Thymus (tissue), 2 donors: ENCODE results near the gene OCRL. TPM values are rescaled to one million over a fixed set of nuclear protein-coding genes. Genes with fewer than 3 reads are reported as not detected.

Experiments
- polyA plus RNA-seq: library from polyadenylated mRNA; stranded (reverse); fragments of 200-250 nt; gene quantifications from one replicate; pipeline ENCODE4 v1.2.3, GENCODE V29; 2013
- total RNA-seq: library from RNA; stranded (reverse); fragments of 120-200 nt; gene quantifications from one replicate; pipeline ENCODE4 v1.2.4, GENCODE V29; 2013
- donor health status: healthy.

The OCRL gene
- total and polyA plus RNA-seq, 2 donors: 3.5 to 8.2 TPM

Other genes with a start within 250 kb of the OCRL start
- 15.5 TPM for gene SMARCA1, start 16.8 kb upstream of the OCRL start, total RNA-seq
- gene SMARCA1, start 16.8 kb upstream of the OCRL start, polyA plus RNA-seq: 14.7 TPM
- 0.90 TPM for gene APLN, start 114.7 kb downstream of the OCRL start, total RNA-seq
- 0.32 TPM for gene APLN, start 114.7 kb downstream of the OCRL start, polyA plus RNA-seq
- 0.90 TPM for gene XPNPEP2, start 198.7 kb downstream of the OCRL start, total RNA-seq
- gene XPNPEP2, start 198.7 kb downstream of the OCRL start, polyA plus RNA-seq: 0.62 TPM
- gene SASH3, start 239.7 kb downstream of the OCRL start, total RNA-seq: 176 TPM
- gene SASH3, start 239.7 kb downstream of the OCRL start, polyA plus RNA-seq: 58.2 TPM